Neuronal stem cell (in vitro differentiated cells): ENCODE measurements around the gene IDS.

Experiments
- DNase-seq: peaks from one replicate; pipeline ENCODE4 v3.0.0-alpha.2; 2013; ENCODE audit warnings: low spot score
- H2AFZ ChIP-seq: one replicate; pipeline ENCODE4 v1.6.1; 2013; ENCODE audit warnings: mild to moderate bottlenecking, low read length, inconsistent platforms
- H2AK5ac ChIP-seq: 2 replicates; pipeline ENCODE4 v1.6.1; 2013; ENCODE audit warnings: low read depth, mild to moderate bottlenecking, inconsistent platforms, low read length, moderate library complexity, mixed read lengths
- H2BK120ac ChIP-seq: 2 replicates; pipeline ENCODE4 v1.6.1; 2013; ENCODE audit warnings: low read depth, mild to moderate bottlenecking, inconsistent platforms, low read length, moderate library complexity, mixed read lengths
- H2BK12ac ChIP-seq: one replicate; pipeline ENCODE4 v1.6.1; 2013; ENCODE audit warnings: low read length, inconsistent platforms
- H2BK15ac ChIP-seq: 2 replicates; pipeline ENCODE4 v1.6.1; 2013; ENCODE audit warnings: mild to moderate bottlenecking, low read length, inconsistent platforms, mixed read lengths
- H2BK5ac ChIP-seq: one replicate; pipeline ENCODE4 v1.6.1; 2013; ENCODE audit warnings: inconsistent platforms, mild to moderate bottlenecking, low read length, moderate library complexity
- H3K14ac ChIP-seq: one replicate; pipeline ENCODE4 v1.6.1; 2013; ENCODE audit warnings: low read length, inconsistent platforms
- H3K18ac ChIP-seq: 2 replicates; pipeline ENCODE4 v1.6.1; 2013; ENCODE audit warnings: low read length, inconsistent platforms
- H3K23ac ChIP-seq: 2 replicates; pipeline ENCODE4 v1.6.1; 2013; ENCODE audit warnings: low read depth, mild to moderate bottlenecking, mixed read lengths, low read length, inconsistent platforms; ENCODE audit not compliant: poor library complexity
- H3K27ac ChIP-seq: replicated peaks from 3 replicates; pipeline ENCODE4 v1.5.1; 2013; ENCODE audit warnings: low read length, inconsistent platforms
- H3K27me3 ChIP-seq, 3 experiments: 2 replicates each; pipeline ENCODE4 v1.6.1; 2013; ENCODE audit warnings: low read length in 3 of 3, mild to moderate bottlenecking in 2 of 3, inconsistent platforms in 1 of 3, low read depth in 1 of 3, mixed read lengths in 1 of 3, moderate library complexity in 1 of 3; ENCODE audit not compliant: control insufficient read depth in 3 of 3, insufficient read depth in 3 of 3
- H3K36me3 ChIP-seq, 2 donors: replicated peaks in 1 of 2; 2 replicates each; pipeline ENCODE4 v1.6.1; 2013; ENCODE audit warnings: low read length in 2 of 2; ENCODE audit not compliant: control insufficient read depth in 2 of 2, insufficient read depth in 2 of 2
- H3K4ac ChIP-seq: 2 replicates; pipeline ENCODE4 v1.6.1; 2013; ENCODE audit warnings: inconsistent platforms, mild to moderate bottlenecking, low read length, moderate library complexity
- H3K4me1 ChIP-seq, 2 donors: 1 replicate in 1 of 2; 2 replicates in 1 of 2; pipeline ENCODE4 v1.6.1; 2013; ENCODE audit warnings: low read length in 2 of 2, low read depth in 1 of 2; ENCODE audit not compliant: control insufficient read depth in 2 of 2, insufficient read depth in 1 of 2
- H3K4me2 ChIP-seq: one replicate; pipeline ENCODE4 v1.6.1; 2013; ENCODE audit warnings: mild to moderate bottlenecking, low read length, inconsistent platforms; ENCODE audit not compliant: insufficient read depth, poor library complexity, severe bottlenecking
- H3K4me3 ChIP-seq, 2 donors: 2 replicates each; pipeline ENCODE4 v1.5.1; 2013; ENCODE audit warnings: low read length in 2 of 2, mild to moderate bottlenecking in 2 of 2, inconsistent platforms in 1 of 2, moderate library complexity in 1 of 2
- H3K79me1 ChIP-seq: one replicate; pipeline ENCODE4 v1.6.1; 2013; ENCODE audit warnings: low read depth, mild to moderate bottlenecking, inconsistent platforms, low read length, moderate library complexity
- H3K9ac ChIP-seq: one replicate; pipeline ENCODE4 v1.6.1; 2013; ENCODE audit warnings: mild to moderate bottlenecking, low read depth, low read length, inconsistent platforms; ENCODE audit not compliant: poor library complexity
- H3K9me3 ChIP-seq, 2 donors: replicated peaks in 1 of 2; 2 replicates each; pipeline versions ENCODE3 to v1.6.1; 2013; ENCODE audit warnings: low read length in 2 of 2, mild to moderate bottlenecking in 2 of 2, inconsistent platforms in 1 of 2, low read depth in 1 of 2, mixed read lengths in 1 of 2, moderate library complexity in 1 of 2; ENCODE audit not compliant: control insufficient read depth in 2 of 2, insufficient read depth in 1 of 2
- H4K8ac ChIP-seq: one replicate; pipeline ENCODE4 v1.6.1; 2013; ENCODE audit warnings: low read depth, mild to moderate bottlenecking, inconsistent platforms, low read length, moderate library complexity
- H4K91ac ChIP-seq: one replicate; pipeline ENCODE4 v1.6.1; 2013; ENCODE audit warnings: low read length, low read depth, mild to moderate bottlenecking, inconsistent platforms; ENCODE audit not compliant: poor library complexity
- WGBS, 2 donors: extraction: QIAGEN DNeasy Blood & Tissue Kit; methylation state at CpG; one replicate each; pipeline ENCODE4 v1.1.7; 2013; ENCODE audit warnings: missing lambda C conversion rate in 2 of 2, mixed read lengths in 1 of 2; ENCODE audit not compliant: insufficient read length in 2 of 2, insufficient replicate concordance in 1 of 2; ENCODE audit errors: extremely low coverage in 2 of 2; 5-methylcytosine and 5-hydroxymethylcytosine counted together

The IDS gene

GRCh38 chrX:149471397-149471796, 33.7 kb downstream of the IDS start:
- H3K23ac ChIP-seq, result no peak overlapping the region
- H3K18ac ChIP-seq, result no peak overlapping the region
- no peak overlapping the region for H3K4ac ChIP-seq
- H3K27ac ChIP-seq, result no peak overlapping the region
- peaks cover 0 to 5% (median 0%) of the 10 kb centered on the region in 3 experiments for H3K27me3 ChIP-seq
- no peaks in the 10 kb centered on the region for H3K36me3 ChIP-seq
- no peak overlapping the region for H4K8ac ChIP-seq
- H2BK12ac ChIP-seq, result no peak overlapping the region
- no peaks in the 10 kb centered on the region for H3K4me1 ChIP-seq
- H3K79me1 ChIP-seq, result no peaks in the 10 kb centered on the region
- H3K4me2 ChIP-seq, result no peak overlapping the region
- H3K9ac ChIP-seq, result no peak overlapping the region
- no peak overlapping the region for H4K91ac ChIP-seq
- WGBS, 2 donors, result no CpG with 5 or more reads among the region's 8 CpGs
- no peak overlapping the region for H2BK5ac ChIP-seq
- no peak overlapping the region for H3K4me3 ChIP-seq
- no peaks in the 10 kb centered on the region for H3K9me3 ChIP-seq
- H2BK120ac ChIP-seq, result no peak overlapping the region
- H2AFZ ChIP-seq, result peak overlapping the region; percentile 69
- no peak overlapping the region for H2BK15ac ChIP-seq
- H3K14ac ChIP-seq, result no peak overlapping the region
- DNase-seq, result no peak
- H2AK5ac ChIP-seq, result no peak overlapping the region

GRCh38 chrX:149470955-149471354, 34.2 kb downstream of the IDS start:
- H3K4me2 ChIP-seq, result peak overlapping the region; percentile 11
- no peak overlapping the region for H2BK120ac ChIP-seq
- H3K23ac ChIP-seq, result no peak overlapping the region
- no peaks in the 10 kb centered on the region for H3K9me3 ChIP-seq
- no peak overlapping the region for H3K14ac ChIP-seq
- H3K27ac ChIP-seq, result no peak overlapping the region
- H3K18ac ChIP-seq, result no peak overlapping the region
- no peaks in the 10 kb centered on the region for H3K79me1 ChIP-seq
- H3K4me1 ChIP-seq, result no peaks in the 10 kb centered on the region
- no peak overlapping the region for H3K9ac ChIP-seq
- no peaks in the 10 kb centered on the region for H3K36me3 ChIP-seq
- peak; percentile 61 for DNase-seq
- no peak overlapping the region for H2AK5ac ChIP-seq
- H3K27me3 ChIP-seq, result peaks cover 0 to 5% (median 0%) of the 10 kb centered on the region in 3 experiments
- H3K4me3 ChIP-seq, result no peak overlapping the region
- H2AFZ ChIP-seq, result peak overlapping the region; percentile 69
- no peak overlapping the region for H3K4ac ChIP-seq
- H4K91ac ChIP-seq, result no peak overlapping the region
- H4K8ac ChIP-seq, result no peak overlapping the region
- no peak overlapping the region for H2BK12ac ChIP-seq
- no peak overlapping the region for H2BK5ac ChIP-seq
- WGBS, 2 donors, result no CpG with 5 or more reads among the region's 23 CpGs
- H2BK15ac ChIP-seq, result no peak overlapping the region

GRCh38 chrX:149469406-149469805, 35.7 kb downstream of the IDS start:
- Histone ChIP-seq H2BK5ac (no peak overlapping the region), H3K79me1 (no peaks in the 10 kb centered on the region), H3K23ac (no peak overlapping the region), H3K4me2 (no peak overlapping the region), H3K14ac (no peak overlapping the region), H2AFZ (no peak overlapping the region), H2BK12ac (no peak overlapping the region), H3K18ac (no peak overlapping the region), H3K27me3 (peaks cover 0 to 5% (median 0%) of the 10 kb centered on the region in 3 experiments), H3K27ac (no peak overlapping the region), H2AK5ac (no peak overlapping the region), H4K8ac (no peak overlapping the region), H3K4ac (no peak overlapping the region), H3K9ac (no peak overlapping the region), H2BK120ac (no peak overlapping the region), H3K4me3 (no peak overlapping the region), H3K9me3 (no peaks in the 10 kb centered on the region), H3K4me1 (no peaks in the 10 kb centered on the region), H2BK15ac (no peak overlapping the region), H4K91ac (no peak overlapping the region), H3K36me3 (no peaks in the 10 kb centered on the region)
- DNase-seq, result no peak
- WGBS, 2 donors, result no CpG with 5 or more reads among the region's 5 CpGs

- no peak overlapping the region for H3K23ac ChIP-seq
- no peak overlapping the region for H4K91ac ChIP-seq
- no peak overlapping the region for H3K14ac ChIP-seq
- no peaks in the 10 kb centered on the region for H3K4me1 ChIP-seq
- H3K27ac ChIP-seq, result no peak overlapping the region
- H3K9me3 ChIP-seq, result no peaks in the 10 kb centered on the region
- H4K8ac ChIP-seq, result no peak overlapping the region
- H2BK120ac ChIP-seq, result no peak overlapping the region
- H3K79me1 ChIP-seq, result no peaks in the 10 kb centered on the region
- WGBS, 2 donors, result no CpG with 5 or more reads among the region's 5 CpGs
- no peak overlapping the region for H2BK12ac ChIP-seq
- peaks cover 0 to under 1% (median 0%) of the 10 kb centered on the region in 3 experiments for H3K27me3 ChIP-seq
- H2BK15ac ChIP-seq, result no peak overlapping the region
- H3K18ac ChIP-seq, result no peak overlapping the region
- no peak overlapping the region for H3K4me3 ChIP-seq
- no peak for DNase-seq
- no peaks in the 10 kb centered on the region for H3K36me3 ChIP-seq
- no peak overlapping the region for H3K4ac ChIP-seq
- H2AK5ac ChIP-seq, result no peak overlapping the region
- H2AFZ ChIP-seq, result no peak overlapping the region
- H2BK5ac ChIP-seq, result no peak overlapping the region
- no peak overlapping the region for H3K9ac ChIP-seq
- no peak overlapping the region for H3K4me2 ChIP-seq
These were observed 37.2 kb downstream of the IDS start for GRCh38 chrX:149467920-149468319.
